GM12878 (cell line): ENCODE measurements around the gene SPATA19. TPM values are rescaled to one million over a fixed set of nuclear protein-coding genes. Genes with fewer than 3 reads are reported as not detected.

Experiments used
- ATAC-seq: fragments of 200-7000 bp; cut with Tn5 transposase; 3 replicates; pipeline ENCODE4 v1.9.1; 2020; ENCODE audit warnings: mild to moderate bottlenecking, moderate library complexity
- BruUV-seq: library from RNA; stranded (reverse); fragments of 400-500 nt; replicated peaks from 2 replicates; lab custom pipeline; 2021; lab: Mats Ljungman, UMichigan
- CTCF ChIA-PET: fragments of 300-600 bp; sonication (Branson Sonifier 250); formaldehyde crosslinking; extraction: SDS; loops from one replicate; lab custom pipeline; 2021; ENCODE audit warnings: inconsistent platforms; lab: Yijun Ruan, JAX
- POLR2A ChIA-PET: fragments of 350-600 bp; formaldehyde crosslinking; extraction: SDS; loops from one replicate; lab custom pipeline; 2021; ENCODE audit warnings: inconsistent platforms; lab: Charles Lee
- RAD21 ChIA-PET: fragments of 300-600 bp; sonication (Branson Sonifier 250); formaldehyde crosslinking; loops from one replicate; lab custom pipeline; 2023; ENCODE audit warnings: antibody characterized with exemption; ENCODE audit not compliant: unreplicated experiment; lab: Charles Lee
- SMC1A ChIA-PET: fragments of 300-600 bp; sonication (Branson Sonifier 250); formaldehyde crosslinking; loops from one replicate; lab custom pipeline; 2023; ENCODE audit not compliant: unreplicated experiment, uncharacterized antibody; lab: Charles Lee
- DNase-seq: peaks from one replicate; pipeline ENCODE4 v3.0.0-alpha.2; 2011; ENCODE audit warnings: low read depth, low spot score
- FAIRE-seq: peaks from 3 replicates; lab custom pipeline; 2011; peaks lifted over from hg19 to GRCh38; lab: Jason Lieb, UNC
- H2AFZ ChIP-seq: 2 replicates; pipeline ENCODE4 v1.6.0; 2011; ENCODE audit warnings: low read depth, low read length, control low read depth; ENCODE audit not compliant: control insufficient read depth
- H3K27ac ChIP-seq: 2 replicates; pipeline ENCODE4 v1.5.1; 2011; ENCODE audit warnings: control low read depth; ENCODE audit not compliant: control insufficient read depth, insufficient read depth
- H3K27me3 ChIP-seq, 2 experiments: replicated peaks in 1 of 2; 2 replicates each; pipeline versions ENCODE4 v1.6.0 to v1.6.1; 2011; ENCODE audit warnings: low read length in 1 of 2; ENCODE audit not compliant: control insufficient read depth in 2 of 2, insufficient read depth in 2 of 2
- H3K36me3 ChIP-seq, 2 experiments: 2 replicates each; pipeline ENCODE4 v1.5.1; 2011; ENCODE audit warnings: low read length in 1 of 2; ENCODE audit not compliant: control insufficient read depth in 2 of 2, insufficient read depth in 2 of 2
- H3K4me1 ChIP-seq: 2 replicates; pipeline ENCODE4 v1.6.1; 2011; ENCODE audit warnings: mild to moderate bottlenecking, low read length, moderate library complexity, mixed read lengths; ENCODE audit not compliant: control insufficient read depth, insufficient read depth
- H3K4me2 ChIP-seq: 2 replicates; pipeline ENCODE4 v1.6.0; 2011; ENCODE audit warnings: control low read depth; ENCODE audit not compliant: control insufficient read depth, insufficient read depth
- H3K4me3 ChIP-seq: fragments of 200-600 bp; sonication (generic); 2 replicates; pipeline ENCODE4 v1.5.1; 2016
- H3K79me2 ChIP-seq: 2 replicates; pipeline ENCODE4 v1.6.0; 2011; ENCODE audit warnings: low read length; ENCODE audit not compliant: control insufficient read depth, insufficient read depth
- H3K9ac ChIP-seq: 2 replicates; pipeline ENCODE4 v1.8.0; 2011; ENCODE audit warnings: low read length, control low read depth, mixed read lengths; ENCODE audit not compliant: control insufficient read depth, insufficient read depth
- H3K9me3 ChIP-seq: replicated peaks from 3 replicates; pipeline ENCODE4 v1.5.1; 2011; ENCODE audit warnings: mild to moderate bottlenecking, low read length; ENCODE audit not compliant: control insufficient read depth, insufficient read depth
- H4K20me1 ChIP-seq: 2 replicates; pipeline ENCODE4 v1.6.0; 2011; ENCODE audit not compliant: control insufficient read depth, insufficient read depth
- ATF3 ChIP-seq: IDR thresholded peaks from 2 replicates; pipeline ENCODE4 v1.6.1; 2011; ENCODE audit warnings: low read depth, mild to moderate bottlenecking, low read length, moderate library complexity, borderline replicate concordance; ENCODE audit errors: extremely low read depth
- CTCF ChIP-seq, 3 experiments: IDR thresholded peaks in 2 of 3; conservative IDR thresholded peaks in 1 of 3; 2 replicates each; pipeline ENCODE4 v1.5.1; 2011; ENCODE audit warnings: low read depth in 3 of 3, low read length in 3 of 3, mild to moderate bottlenecking in 3 of 3, control low read depth in 2 of 3, moderate library complexity in 2 of 3, inconsistent platforms in 1 of 3, mixed read lengths in 1 of 3; ENCODE audit not compliant: control insufficient read depth in 2 of 3, insufficient read depth in 1 of 3; ENCODE audit errors: extremely low read depth in 1 of 3
- GATAD2B ChIP-seq: fragments of 450-650 bp; conservative IDR thresholded peaks from 2 replicates; pipeline ENCODE4 v1.6.1; 2017; ENCODE audit warnings: low read depth, mild to moderate bottlenecking, moderate library complexity
- IKZF1 ChIP-seq: fragments of 450-650 bp; conservative IDR thresholded peaks from 2 replicates; pipeline ENCODE4 v1.6.1; 2017; ENCODE audit warnings: antibody characterized with exemption, mild to moderate bottlenecking
- IRF5 ChIP-seq: fragments of 450-650 bp; IDR thresholded peaks from 2 replicates; pipeline ENCODE4 v1.6.1; 2017; ENCODE audit warnings: borderline replicate concordance
- MTA2 ChIP-seq: fragments of 450-650 bp; IDR thresholded peaks from 2 replicates; pipeline ENCODE4 v1.6.1; 2016; ENCODE audit warnings: low read depth, mild to moderate bottlenecking, moderate library complexity
- NRF1 ChIP-seq: conservative IDR thresholded peaks from 2 replicates; pipeline ENCODE4 v1.6.1; 2011; ENCODE audit warnings: mild to moderate bottlenecking, low read depth, low read length, improper control_type of control experiment
- PRDM15 ChIP-seq: fragments of 450-650 bp; formaldehyde crosslinking; IDR thresholded peaks from 2 replicates; pipeline ENCODE4 v1.4.0; 2020; ENCODE audit warnings: mild to moderate bottlenecking, moderate library complexity
- SUZ12 ChIP-seq: fragments of 200-600 bp; sonication (generic); IDR thresholded peaks from one replicate; pipeline ENCODE4 v1.6.1; 2018; ENCODE audit warnings: antibody characterized with exemption, mild to moderate bottlenecking; ENCODE audit not compliant: unreplicated experiment
- ZBTB40 ChIP-seq: fragments of 450-650 bp; IDR thresholded peaks from 2 replicates; pipeline ENCODE4 v1.6.1; 2016; ENCODE audit warnings: mild to moderate bottlenecking, moderate library complexity, borderline replicate concordance
- ZNF384 ChIP-seq: IDR thresholded peaks from 2 replicates; pipeline ENCODE4 v1.6.1; 2012; ENCODE audit warnings: low read depth, mild to moderate bottlenecking, low read length, improper control_type of control experiment, borderline replicate concordance
- ZNF622 ChIP-seq: fragments of 450-650 bp; IDR thresholded peaks from 2 replicates; pipeline ENCODE4 v1.6.1; 2017; ENCODE audit warnings: mild to moderate bottlenecking, inconsistent platforms
- WGBS: methylation state at CpG from one replicate; pipeline ENCODE4 v1.1.6; 2016; ENCODE audit warnings: low lambda C conversion rate; ENCODE audit not compliant: insufficient replicate concordance, insufficient coverage; ENCODE audit errors: missing lambda C conversion rate; 5-methylcytosine and 5-hydroxymethylcytosine counted together
- in situ Hi-C: fragments of 300-500 bp; cut with MboI; formaldehyde crosslinking; loops from 9 replicates; pipeline ENCODE4 v1.14.3; 2018; ENCODE audit warnings: mixed read lengths
- intact Hi-C: fragments of 100-400 bp; cut with micrococcal nuclease; formaldehyde crosslinking; loops from one replicate; pipeline ENCODE4 v1.14.2; 2022; ENCODE audit not compliant: unreplicated experiment
- polyA plus RNA-seq, 11 experiments: library from polyadenylated mRNA; depleted of rRNA in 4 of 11; unstranded in 6 of 11; stranded (reverse) in 5 of 11; fragments of >200 nt; fragmentation: Nextera tagmentation in 4 of 11; fragmentation: Illumina TruSeq in 1 of 11; extraction: Ambion mirVana in 4 of 11; extraction: Trizol in 1 of 11; gene quantifications; 1 replicate in 1 of 11; 2 replicates in 10 of 11; pipeline versions ENCODE4 v1.2.1 to v1.2.3, GENCODE V29; 2011 to 2016; ENCODE audit warnings: inconsistent platforms in 2 of 11, missing spikeins in 2 of 11, low read depth in 1 of 11
- total RNA-seq, 4 experiments: library from RNA; depleted of rRNA in 3 of 4; stranded (reverse); fragments of >200 nt in 3 of 4; fragmentation: Illumina TruSeq in 1 of 4; extraction: Trizol in 1 of 4; gene quantifications; 2 replicates each; pipeline versions ENCODE4 v1.2.1 to v1.2.3, GENCODE V29; 2013 to 2021

Gene SPATA19
- total and polyA plus RNA-seq, 10 of the 15 experiments (the other 5 are each of a cell fraction or from before 2014, with no cell fraction given): not detected

GRCh38 chr11:133864756-133865155, 19.4 kb upstream of the SPATA19 start:
- WGBS: 80% methylated on average over 26 of the region's 26 CpGs
- Histone ChIP-seq H3K27me3 (no peaks in the 10 kb centered on the region), H3K79me2 (no peaks in the 10 kb centered on the region), H3K36me3 (no peaks in the 10 kb centered on the region), H3K27ac (no peak overlapping the region), H3K4me2 (no peak overlapping the region), H3K4me3 (no peak overlapping the region), H3K9ac (no peak overlapping the region), H4K20me1 (no peaks in the 10 kb centered on the region), H3K4me1 (no peaks in the 10 kb centered on the region), H2AFZ (no peak overlapping the region), H3K9me3 (no peaks in the 10 kb centered on the region)
- in situ Hi-C loops: no loop called here
- DNase-seq (no peak), FAIRE-seq (no peak), ATAC-seq (no peak)
- intact Hi-C loops: no loop called here
- BruUV-seq: no TSS peak
- ChIA-PET CTCF (no interaction called here), POLR2A (no interaction called here), SMC1A (no interaction called here), RAD21 (no interaction called here)
- TF ChIP-seq ZBTB40: no peak
- no peak for TF ChIP-seq ZNF622
- no peak for TF ChIP-seq NRF1
- TF ChIP-seq SUZ12: no peak
- no peak for TF ChIP-seq IRF5
- no peak for TF ChIP-seq CTCF (IDR thresholded peaks at IDR 0.05 in 2 of 3, conservative IDR thresholded peaks at IDR 0.05 in 1 of 3; ENCODE audit: control insufficient read depth in 2 of 3, extremely low read depth in 1 of 3, insufficient read depth in 1 of 3, low read depth in 3 of 3, low read length in 3 of 3)
- TF ChIP-seq ATF3: no peak
- no peak for TF ChIP-seq GATAD2B
- TF ChIP-seq PRDM15 (CRISPR knock-in tag): no peak
- TF ChIP-seq ZNF384: no peak
- no peak for TF ChIP-seq IKZF1
- no peak for TF ChIP-seq MTA2
